ENCODE measurements around the gene AMY2A.
"Not testable (repeated sequence)": the region's sequence is repeated elsewhere in the genome, so short reads cannot be mapped to it uniquely, and the experiment has no call there.

The AMY2A gene

DNA sequence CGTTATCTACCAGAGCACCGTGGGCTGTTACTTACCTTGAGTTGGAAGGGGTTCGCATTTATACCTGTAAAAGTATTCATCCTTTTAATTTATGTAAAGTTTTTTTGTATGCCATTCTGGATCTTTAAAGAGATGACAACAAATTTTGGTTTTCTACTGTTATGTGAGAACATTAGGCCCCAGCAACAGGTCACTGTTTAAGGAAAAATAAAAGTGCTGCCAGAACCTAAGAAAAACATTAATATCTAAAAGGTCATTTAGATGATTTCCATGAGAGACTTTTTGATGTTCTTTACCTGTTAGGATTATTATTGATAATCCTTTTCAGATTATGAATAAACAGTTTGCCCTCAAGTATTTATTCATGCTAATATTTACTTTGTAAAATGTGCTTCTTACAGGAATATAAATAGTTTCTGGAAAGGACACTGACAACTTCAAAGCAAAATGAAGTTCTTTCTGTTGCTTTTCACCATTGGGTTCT is at the start of gene AMY2A:
TSS of gene AMY2A (plus strand) at position 434 of the 484 bp plus-strand sequence. CDS start at position 448, 14 bp downstream.
- DNase-seq: not testable (repeated sequence)

DNA sequence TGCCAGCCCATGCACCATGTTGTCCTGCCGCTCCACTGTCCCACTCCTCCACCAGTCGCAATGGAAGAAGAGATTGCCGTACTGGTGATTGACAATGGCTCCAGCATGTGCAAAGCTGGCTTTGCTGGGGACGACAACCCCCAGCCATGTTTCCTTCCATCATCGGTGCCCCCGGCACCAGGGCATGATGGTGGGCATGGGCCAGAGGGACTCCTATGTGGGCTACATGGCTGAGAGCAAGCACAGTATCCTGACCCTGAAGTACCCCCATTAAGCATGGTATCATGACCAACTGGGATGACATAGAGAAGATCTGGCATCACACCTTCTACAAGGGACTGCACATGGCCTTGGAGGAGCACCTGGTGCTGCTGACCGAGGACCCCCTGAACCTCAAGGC is 47.7 kb upstream of the AMY2A start:
- no peak for DNase-seq

DNA sequence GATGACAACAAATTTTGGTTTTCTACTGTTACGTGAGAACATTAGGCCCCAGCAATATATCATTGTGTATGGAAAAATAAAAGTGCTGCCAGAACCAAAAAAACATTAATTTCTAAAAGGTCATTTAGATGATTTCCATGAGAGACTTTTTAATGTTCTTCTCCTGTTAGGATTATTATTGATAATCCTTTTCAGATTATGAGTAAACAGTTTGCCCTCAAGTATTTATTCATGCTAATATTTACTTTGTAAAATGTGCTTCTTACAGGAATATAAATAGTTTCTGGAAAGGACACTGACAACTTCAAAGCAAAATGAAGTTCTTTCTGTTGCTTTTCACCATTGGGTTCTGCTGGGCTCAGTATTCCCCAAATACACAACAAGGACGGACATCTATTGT is 45.9 kb upstream of the AMY2A start, which contains the start of gene AMY2B:
TSS of gene AMY2B (plus strand) at position 301 of the 400 bp plus-strand sequence. CDS start at position 315, 14 bp downstream.
- DNase-seq: not testable (repeated sequence)

DNA sequence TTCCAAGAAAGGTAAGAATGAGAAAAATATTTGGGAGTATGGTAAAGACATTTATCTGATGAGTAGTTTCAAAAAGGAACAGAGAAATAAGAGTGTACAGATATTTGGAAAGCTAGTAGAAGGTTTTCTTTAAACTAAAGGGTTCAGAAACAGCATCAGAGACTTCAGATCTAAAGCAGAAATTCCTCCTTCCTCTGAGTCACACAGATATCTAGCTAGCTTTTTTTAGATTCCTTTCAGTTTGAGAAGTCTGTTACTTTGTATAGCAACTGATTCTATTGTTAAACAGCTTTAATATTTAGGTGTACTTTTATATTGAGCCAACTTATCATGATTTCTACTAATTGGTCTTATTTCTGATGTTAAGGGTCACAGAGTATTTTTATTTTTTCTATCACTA is 41.2 kb upstream of the AMY2A start:
- DNase-seq: no peak

DNA sequence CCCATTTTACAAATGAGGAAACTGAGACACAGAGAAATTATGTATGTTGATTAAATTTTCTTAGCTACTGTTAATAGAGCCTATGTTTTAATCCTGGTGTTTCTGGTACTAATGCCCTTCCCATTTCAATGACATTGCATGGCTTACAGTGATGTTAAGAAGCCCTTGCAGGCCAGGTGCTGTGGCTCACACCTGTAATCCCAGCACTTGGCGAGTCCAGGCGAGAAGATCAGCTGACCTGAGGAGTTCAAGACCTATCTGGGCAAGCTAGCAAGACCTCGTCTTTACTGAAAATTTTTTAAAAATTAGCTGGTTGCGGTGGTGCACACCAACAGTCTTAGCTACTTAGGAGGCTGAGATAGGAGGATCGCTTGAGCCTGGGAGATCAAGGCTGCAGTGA is 40.4 kb upstream of the AMY2A start:
- DNase-seq: not testable (repeated sequence)

DNA sequence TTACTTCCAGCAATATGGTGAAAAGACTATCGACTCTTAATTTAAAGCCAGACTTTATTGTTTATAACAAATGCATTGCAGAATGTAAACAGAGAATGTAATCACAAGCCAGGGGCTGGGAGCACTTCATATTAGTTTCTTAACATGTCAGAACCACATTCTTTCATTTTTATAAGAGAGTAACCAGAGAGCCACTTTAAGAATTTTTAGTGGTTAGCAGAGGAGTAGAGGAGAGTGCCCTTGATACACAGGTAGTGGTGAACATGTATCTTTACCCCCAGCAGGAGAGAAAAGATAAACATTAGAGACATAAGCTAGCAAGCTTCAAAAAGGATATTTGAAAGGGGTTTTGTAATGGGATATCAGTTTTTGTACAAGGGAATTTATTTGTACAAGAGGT is 34.8 kb upstream of the AMY2A start:
- DNase-seq: no peak

DNA sequence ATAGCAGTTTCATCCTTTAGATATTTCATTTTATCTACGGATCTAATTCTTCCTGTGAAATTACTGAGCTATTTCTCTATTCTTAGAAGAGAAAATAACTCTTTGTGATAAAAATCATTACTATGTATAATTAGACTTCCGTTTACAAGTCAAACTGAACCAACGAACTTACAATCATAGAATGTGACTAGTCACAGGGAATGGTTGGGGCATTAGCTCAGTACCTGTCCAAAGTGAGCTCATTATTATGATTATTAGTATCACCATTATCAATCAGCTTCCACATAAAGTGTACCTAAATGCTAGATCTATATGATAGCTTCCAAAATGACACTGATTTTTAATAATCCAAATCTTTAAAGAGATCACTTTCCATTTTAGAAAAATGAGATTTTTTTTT is 33.3 kb upstream of the AMY2A start:
- no peak for DNase-seq

DNA sequence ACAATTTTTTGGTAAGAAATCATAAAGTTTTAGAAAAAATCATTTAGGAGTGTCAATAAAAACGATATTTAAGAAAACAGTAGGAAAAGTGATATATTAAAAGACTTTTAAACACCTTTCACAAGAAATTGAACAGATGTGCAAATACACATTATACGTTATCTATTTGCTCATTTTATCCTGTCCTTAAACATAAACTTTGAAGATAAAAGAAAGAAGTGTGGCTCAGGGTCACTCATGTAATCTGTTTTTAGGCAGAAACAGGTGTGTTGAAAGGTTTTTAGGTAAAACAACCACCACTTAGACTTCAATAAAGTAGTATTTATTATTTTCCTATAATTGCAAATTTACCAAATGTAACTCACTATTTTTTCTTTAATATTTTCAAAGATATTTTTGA is 32.7 kb upstream of the AMY2A start:
- DNase-seq: no peak

DNA sequence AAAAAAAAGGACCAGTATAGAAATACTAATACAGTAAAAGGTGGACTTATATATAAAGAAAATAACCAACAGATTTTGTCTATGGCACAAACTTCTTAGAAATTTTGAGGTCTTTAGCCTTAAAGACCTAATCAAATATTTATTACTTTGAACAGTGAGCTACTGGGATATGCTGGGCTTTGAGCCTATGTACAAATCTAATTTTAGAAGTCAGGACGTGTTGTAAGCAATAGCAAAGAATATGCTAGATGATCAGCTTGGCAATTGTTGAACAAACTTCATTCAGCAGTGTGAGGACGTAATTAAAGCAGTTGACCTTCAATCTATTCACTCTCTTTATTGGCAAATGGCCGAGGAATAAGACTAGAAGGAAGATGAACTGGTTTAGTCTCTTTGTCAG is 14.5 kb upstream of the AMY2A start:
- DNase-seq: not testable (repeated sequence)

DNA sequence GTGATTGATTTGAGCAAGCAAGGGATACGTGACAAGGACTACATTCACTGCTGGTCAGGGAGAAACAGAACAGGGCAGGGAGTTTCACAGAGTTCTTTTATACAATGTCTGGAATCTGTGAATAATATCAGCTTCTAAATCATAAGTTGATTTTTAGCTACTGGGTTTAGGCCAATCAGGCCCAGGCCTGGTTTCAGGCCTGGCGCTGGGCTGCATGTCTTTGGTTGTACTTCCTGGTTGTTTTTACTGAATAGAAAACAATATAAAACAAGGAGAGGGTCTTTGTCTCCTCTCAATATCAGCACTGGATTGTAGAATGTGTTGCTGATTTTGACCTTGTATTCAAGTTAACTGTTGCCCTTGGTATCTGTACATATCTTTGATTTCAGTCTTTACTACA is 865 bp upstream of the AMY2A start:
- DNase-seq: no peak

DNA sequence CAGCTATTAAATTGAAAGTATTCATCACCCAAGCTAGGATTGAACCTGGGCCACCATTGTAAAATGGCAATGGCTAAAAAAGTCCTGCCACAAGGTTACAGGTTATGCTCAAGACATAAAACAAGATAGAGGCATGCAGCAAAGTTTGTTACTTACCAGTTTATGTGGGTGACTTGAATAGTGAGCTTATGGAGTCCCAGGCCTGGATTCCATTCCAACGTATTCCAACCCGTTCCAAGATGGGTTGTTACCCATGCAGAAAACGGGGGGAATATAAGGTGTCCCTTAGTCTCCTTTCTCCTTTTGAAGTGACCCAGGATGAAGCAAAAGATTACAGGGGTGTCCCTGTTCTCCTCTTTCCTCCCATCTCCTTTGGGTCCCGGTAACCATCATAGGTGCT is 10.2 kb downstream of the AMY2A start:
- not testable (repeated sequence) for DNase-seq

DNA sequence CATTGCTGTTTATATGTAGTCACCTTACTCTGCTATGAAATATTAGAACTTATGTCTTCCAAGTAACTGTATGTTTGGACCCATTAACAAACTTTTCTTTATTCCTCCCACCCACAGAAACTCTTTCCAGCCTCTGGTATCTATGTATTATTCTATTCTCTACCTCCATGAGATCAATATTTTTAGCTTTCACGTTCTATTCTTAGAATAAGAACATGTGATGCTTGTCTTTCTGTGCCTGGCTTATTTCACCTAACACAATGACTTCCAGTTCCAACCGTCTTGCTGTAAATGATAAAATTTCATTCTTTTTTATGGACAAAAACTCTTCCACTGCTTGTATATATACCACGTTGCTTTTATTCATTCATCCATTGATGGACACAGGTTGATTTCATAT is 24.0 kb downstream of the AMY2A start:
- not testable (repeated sequence) for DNase-seq

DNA sequence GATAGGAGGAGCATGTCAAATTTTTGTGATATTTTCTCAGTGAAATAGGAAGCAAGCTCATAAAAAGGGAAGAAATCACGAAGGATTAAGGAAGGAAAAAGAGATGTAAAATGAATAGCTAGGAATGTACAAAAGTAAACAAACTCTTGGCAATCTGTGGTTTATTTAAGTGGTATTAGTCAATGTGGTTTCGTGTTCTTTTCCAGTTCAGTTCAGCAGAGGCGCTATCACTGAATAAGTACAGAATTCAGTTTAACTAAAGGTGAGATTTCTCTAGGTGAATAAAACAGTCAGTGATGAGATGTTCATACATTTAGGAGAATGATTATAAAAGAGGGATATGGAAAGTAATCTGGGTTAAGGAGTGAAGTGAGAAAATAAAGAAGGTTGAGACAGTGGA is 26.7 kb downstream of the AMY2A start:
- not testable (repeated sequence) for DNase-seq

DNA sequence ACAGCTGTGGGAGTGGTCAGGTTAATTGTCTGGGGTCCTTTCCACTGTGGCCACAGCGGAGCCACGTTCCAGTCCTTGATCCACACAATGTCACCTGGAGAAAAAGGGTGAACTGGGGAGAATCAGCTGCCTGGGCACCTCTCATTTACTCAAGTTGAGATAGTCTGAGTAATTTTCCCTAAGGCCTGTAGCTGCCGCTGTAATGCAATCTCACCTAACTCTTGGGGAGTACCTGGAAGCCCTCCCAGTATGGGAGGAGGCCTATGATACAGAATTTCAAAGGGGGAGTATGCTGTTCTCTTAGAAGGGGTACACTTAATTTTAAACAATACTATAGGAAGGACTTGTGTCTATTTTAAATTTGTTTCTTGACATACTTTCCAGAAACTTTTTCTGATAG is 33.1 kb downstream of the AMY2A start:
- DNase-seq: not testable (repeated sequence)

DNA sequence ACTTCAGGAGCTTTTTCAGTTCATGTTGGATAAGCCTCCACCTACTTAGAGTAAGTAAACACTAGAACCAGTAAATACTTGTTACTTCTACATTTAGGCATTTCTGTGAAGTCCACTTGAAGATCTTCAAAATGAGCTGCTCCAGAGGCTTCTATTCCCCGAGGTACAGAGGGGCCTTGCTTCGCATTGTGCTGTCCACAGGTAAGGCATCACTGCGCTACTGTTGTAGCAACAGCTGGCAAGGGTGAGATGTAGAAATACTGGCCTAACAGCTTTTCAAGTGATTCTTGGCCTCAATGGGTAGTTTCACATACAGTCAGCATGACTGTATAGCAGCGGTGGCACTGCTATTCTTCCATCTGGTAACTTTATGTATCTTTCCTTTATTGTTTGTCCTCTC is 33.7 kb downstream of the AMY2A start:
- DNase-seq: not testable (repeated sequence)

DNA sequence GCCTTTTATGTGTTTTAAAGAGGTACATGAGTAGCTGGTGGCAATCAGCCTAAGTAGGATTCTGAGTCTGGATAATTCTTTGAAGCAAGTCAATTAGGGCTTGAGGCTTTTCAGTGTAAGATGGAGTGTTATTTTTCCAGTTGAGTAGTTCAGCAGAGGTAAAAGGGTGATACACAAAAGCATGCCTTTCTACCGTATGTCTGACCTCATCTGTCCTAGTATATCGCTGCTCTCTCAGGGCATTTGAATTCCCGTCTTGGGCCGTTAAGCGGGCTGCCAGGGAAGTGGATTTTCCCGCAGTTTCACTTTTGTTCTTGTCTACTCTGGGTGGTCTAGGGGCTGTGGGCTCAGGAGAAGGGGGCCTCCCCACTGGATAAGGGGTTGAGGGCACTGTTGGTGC is 36.9 kb downstream of the AMY2A start:
- not testable (repeated sequence) for DNase-seq

DNA sequence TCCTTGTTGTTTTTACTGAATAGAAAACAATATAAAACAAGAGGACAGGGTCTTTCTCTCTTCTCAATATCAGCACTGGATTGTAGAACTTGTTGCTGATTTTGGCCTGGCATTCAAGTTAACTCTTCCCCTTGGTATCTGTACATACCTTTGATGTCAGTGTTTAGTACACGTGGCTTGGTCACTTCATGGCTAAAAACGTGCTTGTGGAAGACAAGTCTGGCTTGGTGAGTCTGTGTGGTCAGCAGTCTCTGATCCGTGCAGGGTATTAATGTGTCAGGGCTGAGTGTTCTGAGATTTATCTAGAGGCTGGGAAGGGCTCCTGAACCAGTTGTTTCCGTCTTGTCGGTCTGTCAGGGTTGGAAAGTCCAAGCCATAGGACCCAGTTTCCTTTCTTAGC is 38.2 kb downstream of the AMY2A start, which contains the start of gene AMY1A:
TSS of gene AMY1A (plus strand) at position 301 of the 400 bp plus-strand sequence. CDS start 571 bp downstream, outside the sequence.
- DNase-seq: not testable (repeated sequence)
